ENCODE results near the gene HERC2. TPM values are rescaled to one million over a fixed set of nuclear protein-coding genes. Genes with fewer than 3 reads are reported as not detected.

The HERC2 gene
- total and polyA plus RNA-seq, 2 of the 8 experiments (the other 6 are each of a cell fraction or from before 2014, with no cell fraction given), result 83.0 to 88.7 TPM

- TF ChIP-seq YY1 (IDR thresholded peaks at IDR 0.05; ENCODE audit: low read depth, low read length), result no peak
- TF ChIP-seq SIX5 (IDR thresholded peaks at IDR 0.05; ENCODE audit: low read depth, low read length), result no peak
- no peak for TF ChIP-seq MAFK (IDR thresholded peaks at IDR 0.05; ENCODE audit: low read depth, low read length)
- TF ChIP-seq CHD7 (IDR thresholded peaks at IDR 0.05; ENCODE audit: insufficient replicate concordance, low read length), result no peak
- no peak for TF ChIP-seq TCF12 (IDR thresholded peaks at IDR 0.05; ENCODE audit: low read depth, low read length)
These were observed 208.4 kb downstream of the HERC2 start (continued) for GRCh38 chr15:28113394-28114113.
